ENCODE results near the gene CENPN. TPM values are rescaled to one million over a fixed set of nuclear protein-coding genes. Genes with fewer than 3 reads are reported as not detected.
A peak's percentile ranks its signal among the peaks of the same experiment; 100 is the strongest.

CENPN gene
- total and polyA plus RNA-seq, 10 of the 15 experiments (the other 5 are each of a cell fraction or from before 2014, with no cell fraction given): 39.8 to 143 (median 66.8) TPM

DNA sequence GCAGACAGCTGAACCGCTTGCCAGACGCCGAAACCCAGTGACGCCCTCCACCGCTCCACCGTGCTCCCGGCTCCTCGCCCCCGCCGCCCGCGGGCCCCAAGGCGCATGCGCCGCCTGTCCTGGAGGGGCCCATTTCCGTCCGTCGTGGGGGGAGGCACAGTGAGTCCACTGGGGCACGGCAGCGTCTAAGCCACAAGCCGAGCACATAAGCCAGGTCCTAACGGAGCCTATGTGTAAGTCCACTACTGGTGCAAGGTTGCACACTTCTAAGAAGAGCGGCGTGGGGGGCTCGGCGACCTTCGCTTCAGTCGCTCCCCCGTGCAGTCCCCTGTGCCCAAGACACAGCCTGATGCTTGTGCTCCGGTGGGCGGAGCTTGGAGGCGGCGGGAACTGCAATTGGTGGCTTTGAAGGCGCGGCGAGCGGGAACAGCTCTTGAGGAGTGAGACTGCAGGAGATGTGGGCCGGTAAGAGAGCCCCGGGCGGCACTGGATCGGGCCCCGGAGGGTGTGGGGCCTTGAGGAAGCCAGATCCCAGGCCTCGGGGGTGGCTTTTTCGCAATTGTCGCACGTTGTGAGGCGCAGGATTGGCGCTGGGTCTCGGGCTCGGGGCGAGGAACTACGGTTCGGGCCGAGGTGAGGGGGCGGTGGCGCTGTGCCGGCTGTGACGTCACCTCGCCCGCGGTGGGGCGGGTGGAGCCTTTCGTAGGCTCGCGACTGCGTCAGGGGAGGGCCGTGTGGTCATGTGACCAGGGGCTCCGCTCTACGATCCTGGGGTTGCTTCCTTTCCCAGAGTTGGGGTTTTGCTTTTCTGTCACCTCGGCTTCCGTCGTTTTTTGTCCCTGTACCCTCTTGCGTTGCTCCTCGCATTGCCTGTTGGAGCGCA lies at the start of gene CENPN, which contains the start of gene CMC2 (continued):
- TF ChIP-seq, protein P1, sequence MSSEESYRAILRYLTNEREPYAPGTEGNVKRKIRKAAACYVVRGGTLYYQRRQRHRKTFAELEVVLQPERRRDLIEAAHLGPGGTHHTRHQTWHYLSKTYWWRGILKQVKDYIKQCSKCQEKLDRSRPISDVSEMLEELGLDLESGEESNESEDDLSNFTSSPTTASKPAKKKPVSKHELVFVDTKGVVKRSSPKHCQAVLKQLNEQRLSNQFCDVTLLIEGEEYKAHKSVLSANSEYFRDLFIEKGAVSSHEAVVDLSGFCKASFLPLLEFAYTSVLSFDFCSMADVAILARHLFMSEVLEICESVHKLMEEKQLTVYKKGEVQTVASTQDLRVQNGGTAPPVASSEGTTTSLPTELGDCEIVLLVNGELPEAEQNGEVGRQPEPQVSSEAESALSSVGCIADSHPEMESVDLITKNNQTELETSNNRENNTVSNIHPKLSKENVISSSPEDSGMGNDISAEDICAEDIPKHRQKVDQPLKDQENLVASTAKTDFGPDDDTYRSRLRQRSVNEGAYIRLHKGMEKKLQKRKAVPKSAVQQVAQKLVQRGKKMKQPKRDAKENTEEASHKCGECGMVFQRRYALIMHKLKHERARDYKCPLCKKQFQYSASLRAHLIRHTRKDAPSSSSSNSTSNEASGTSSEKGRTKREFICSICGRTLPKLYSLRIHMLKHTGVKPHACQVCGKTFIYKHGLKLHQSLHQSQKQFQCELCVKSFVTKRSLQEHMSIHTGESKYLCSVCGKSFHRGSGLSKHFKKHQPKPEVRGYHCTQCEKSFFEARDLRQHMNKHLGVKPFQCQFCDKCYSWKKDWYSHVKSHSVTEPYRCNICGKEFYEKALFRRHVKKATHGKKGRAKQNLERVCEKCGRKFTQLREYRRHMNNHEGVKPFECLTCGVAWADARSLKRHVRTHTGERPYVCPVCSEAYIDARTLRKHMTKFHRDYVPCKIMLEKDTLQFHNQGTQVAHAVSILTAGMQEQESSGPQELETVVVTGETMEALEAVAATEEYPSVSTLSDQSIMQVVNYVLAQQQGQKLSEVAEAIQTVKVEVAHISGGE (CRISPR knock-in tag; IDR thresholded peaks at IDR 0.05): no peak
- TF ChIP-seq STAT1 (conservative IDR thresholded peaks at IDR 0.05): peak; percentile 100
- TF ChIP-seq, protein P2, sequence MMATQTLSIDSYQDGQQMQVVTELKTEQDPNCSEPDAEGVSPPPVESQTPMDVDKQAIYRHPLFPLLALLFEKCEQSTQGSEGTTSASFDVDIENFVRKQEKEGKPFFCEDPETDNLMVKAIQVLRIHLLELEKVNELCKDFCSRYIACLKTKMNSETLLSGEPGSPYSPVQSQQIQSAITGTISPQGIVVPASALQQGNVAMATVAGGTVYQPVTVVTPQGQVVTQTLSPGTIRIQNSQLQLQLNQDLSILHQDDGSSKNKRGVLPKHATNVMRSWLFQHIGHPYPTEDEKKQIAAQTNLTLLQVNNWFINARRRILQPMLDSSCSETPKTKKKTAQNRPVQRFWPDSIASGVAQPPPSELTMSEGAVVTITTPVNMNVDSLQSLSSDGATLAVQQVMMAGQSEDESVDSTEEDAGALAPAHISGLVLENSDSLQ (IDR thresholded peaks at IDR 0.05): no peak
- no peak for TF ChIP-seq CHD4 (IDR thresholded peaks at IDR 0.05)
- peak; percentile 97 for TF ChIP-seq SIN3A (IDR thresholded peaks at IDR 0.05; ENCODE audit: low read depth, low read length)
- TF ChIP-seq ZNF24 (IDR thresholded peaks at IDR 0.05): no peak
- peak; percentile 71 for TF ChIP-seq POLR2A (IDR thresholded peaks at IDR 0.05; ENCODE audit: low read depth, low read length)
- TF ChIP-seq MTA3 (IDR thresholded peaks at IDR 0.05; ENCODE audit: borderline replicate concordance, low read length): no peak
- TF ChIP-seq, protein P3, sequence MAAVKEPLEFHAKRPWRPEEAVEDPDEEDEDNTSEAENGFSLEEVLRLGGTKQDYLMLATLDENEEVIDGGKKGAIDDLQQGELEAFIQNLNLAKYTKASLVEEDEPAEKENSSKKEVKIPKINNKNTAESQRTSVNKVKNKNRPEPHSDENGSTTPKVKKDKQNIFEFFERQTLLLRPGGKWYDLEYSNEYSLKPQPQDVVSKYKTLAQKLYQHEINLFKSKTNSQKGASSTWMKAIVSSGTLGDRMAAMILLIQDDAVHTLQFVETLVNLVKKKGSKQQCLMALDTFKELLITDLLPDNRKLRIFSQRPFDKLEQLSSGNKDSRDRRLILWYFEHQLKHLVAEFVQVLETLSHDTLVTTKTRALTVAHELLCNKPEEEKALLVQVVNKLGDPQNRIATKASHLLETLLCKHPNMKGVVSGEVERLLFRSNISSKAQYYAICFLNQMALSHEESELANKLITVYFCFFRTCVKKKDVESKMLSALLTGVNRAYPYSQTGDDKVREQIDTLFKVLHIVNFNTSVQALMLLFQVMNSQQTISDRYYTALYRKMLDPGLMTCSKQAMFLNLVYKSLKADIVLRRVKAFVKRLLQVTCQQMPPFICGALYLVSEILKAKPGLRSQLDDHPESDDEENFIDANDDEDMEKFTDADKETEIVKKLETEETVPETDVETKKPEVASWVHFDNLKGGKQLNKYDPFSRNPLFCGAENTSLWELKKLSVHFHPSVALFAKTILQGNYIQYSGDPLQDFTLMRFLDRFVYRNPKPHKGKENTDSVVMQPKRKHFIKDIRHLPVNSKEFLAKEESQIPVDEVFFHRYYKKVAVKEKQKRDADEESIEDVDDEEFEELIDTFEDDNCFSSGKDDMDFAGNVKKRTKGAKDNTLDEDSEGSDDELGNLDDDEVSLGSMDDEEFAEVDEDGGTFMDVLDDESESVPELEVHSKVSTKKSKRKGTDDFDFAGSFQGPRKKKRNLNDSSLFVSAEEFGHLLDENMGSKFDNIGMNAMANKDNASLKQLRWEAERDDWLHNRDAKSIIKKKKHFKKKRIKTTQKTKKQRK (IDR thresholded peaks at IDR 0.05; ENCODE audit: low read depth, low read length): no peak
- TF ChIP-seq, protein P4, sequence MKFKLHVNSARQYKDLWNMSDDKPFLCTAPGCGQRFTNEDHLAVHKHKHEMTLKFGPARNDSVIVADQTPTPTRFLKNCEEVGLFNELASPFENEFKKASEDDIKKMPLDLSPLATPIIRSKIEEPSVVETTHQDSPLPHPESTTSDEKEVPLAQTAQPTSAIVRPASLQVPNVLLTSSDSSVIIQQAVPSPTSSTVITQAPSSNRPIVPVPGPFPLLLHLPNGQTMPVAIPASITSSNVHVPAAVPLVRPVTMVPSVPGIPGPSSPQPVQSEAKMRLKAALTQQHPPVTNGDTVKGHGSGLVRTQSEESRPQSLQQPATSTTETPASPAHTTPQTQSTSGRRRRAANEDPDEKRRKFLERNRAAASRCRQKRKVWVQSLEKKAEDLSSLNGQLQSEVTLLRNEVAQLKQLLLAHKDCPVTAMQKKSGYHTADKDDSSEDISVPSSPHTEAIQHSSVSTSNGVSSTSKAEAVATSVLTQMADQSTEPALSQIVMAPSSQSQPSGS (IDR thresholded peaks at IDR 0.05; ENCODE audit: low read length): peak; percentile 53; the same call in 1 of the 2 replicates
- TF ChIP-seq TCF12 (IDR thresholded peaks at IDR 0.05; ENCODE audit: low read depth, low read length): no peak; the same call in 1 of the 2 replicates
- peak; percentile 67; the same call in 1 of the 2 replicates for TF ChIP-seq NFYB (IDR thresholded peaks at IDR 0.05; ENCODE audit: insufficient read depth, low read depth, low read length)
- no peak for TF ChIP-seq FOS (IDR thresholded peaks at IDR 0.05; ENCODE audit: borderline replicate concordance, extremely low read depth, insufficient read length)
- TF ChIP-seq KAT2A (conservative IDR thresholded peaks at IDR 0.05; ENCODE audit: control insufficient read depth, low read depth, low read length): no peak
- peak; percentile 84 for TF ChIP-seq RUNX3 (IDR thresholded peaks at IDR 0.05; ENCODE audit: low read length)
- no peak for TF ChIP-seq NR2C2 (IDR thresholded peaks at IDR 0.05; ENCODE audit: borderline replicate concordance, control insufficient read depth, insufficient read length, low read depth)
- TF ChIP-seq, protein P5, sequence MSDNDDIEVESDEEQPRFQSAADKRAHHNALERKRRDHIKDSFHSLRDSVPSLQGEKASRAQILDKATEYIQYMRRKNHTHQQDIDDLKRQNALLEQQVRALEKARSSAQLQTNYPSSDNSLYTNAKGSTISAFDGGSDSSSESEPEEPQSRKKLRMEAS (IDR thresholded peaks at IDR 0.05; ENCODE audit: low read depth, low read length): peak; percentile 47; the same call in 1 of the 2 replicates
- TF ChIP-seq BCL11A (IDR thresholded peaks at IDR 0.05; ENCODE audit: low read depth, low read length): no peak
- TF ChIP-seq BMI1 (IDR thresholded peaks at IDR 0.05; ENCODE audit: borderline replicate concordance): no peak

All from GM12878 (cell line).